HepG2 (cell line): ENCODE measurements around the gene ESYT1. TPM values are rescaled to one million over a fixed set of nuclear protein-coding genes. Genes with fewer than 3 reads are reported as not detected.

ENCODE experiments used
- ATF7 ChIP-seq, 2 experiments: fragments of 450-650 bp in 1 of 2; sonication (generic) in 1 of 2; formaldehyde crosslinking in 1 of 2; IDR thresholded peaks; 2 replicates each; pipeline versions ENCODE4 v1.4.0 to v1.6.1; 2016 to 2020; ENCODE audit warnings: antibody characterized with exemption in 1 of 2, mild to moderate bottlenecking in 1 of 2, missing genetic modification reagents in 1 of 2
- DPF2 ChIP-seq: sonication (generic); formaldehyde crosslinking; IDR thresholded peaks from 2 replicates; pipeline ENCODE4 v1.4.0; 2020; ENCODE audit warnings: mild to moderate bottlenecking, low read depth, missing genetic modification reagents, borderline replicate concordance
- HOXA5 ChIP-seq: sonication (generic); formaldehyde crosslinking; IDR thresholded peaks from 2 replicates; pipeline ENCODE4 v1.4.0; 2020; ENCODE audit warnings: missing genetic modification reagents
- MYC ChIP-seq: sonication (generic); formaldehyde crosslinking; IDR thresholded peaks from 2 replicates; pipeline ENCODE4 v1.9.0; 2021; ENCODE audit warnings: missing genetic modification reagents, borderline replicate concordance
- POGK ChIP-seq: sonication (generic); formaldehyde crosslinking; conservative IDR thresholded peaks from 2 replicates; pipeline ENCODE4 v1.8.0; 2022; ENCODE audit warnings: mild to moderate bottlenecking, moderate library complexity, missing genetic modification reagents
- POLR2A ChIP-seq, 2 experiments: IDR thresholded peaks; 2 replicates each; pipeline ENCODE4 v1.6.1; 2011; ENCODE audit warnings: low read depth in 2 of 2, low read length in 2 of 2, mild to moderate bottlenecking in 1 of 2, moderate library complexity in 1 of 2; ENCODE audit not compliant: insufficient read depth in 1 of 2
- SNAPC5 ChIP-seq: sonication (generic); formaldehyde crosslinking; IDR thresholded peaks from 2 replicates; pipeline ENCODE4 v1.8.1; 2023; ENCODE audit warnings: mild to moderate bottlenecking, missing genetic modification reagents, borderline replicate concordance
- TAF15 ChIP-seq: fragments of 200-400 bp; formaldehyde crosslinking; IDR thresholded peaks from one replicate; pipeline ENCODE4 v1.6.1; 2018; ENCODE audit warnings: mild to moderate bottlenecking, low read depth, low read length; ENCODE audit not compliant: poor library complexity, severe bottlenecking
- ZEB1 ChIP-seq: IDR thresholded peaks from 2 replicates; pipeline ENCODE4 v1.6.1; 2012; ENCODE audit warnings: mild to moderate bottlenecking, low read depth, inconsistent platforms; ENCODE audit not compliant: insufficient replicate concordance
- ZFP41 ChIP-seq: sonication (generic); formaldehyde crosslinking; IDR thresholded peaks from 2 replicates; pipeline ENCODE4 v1.4.0; 2020; ENCODE audit warnings: mild to moderate bottlenecking, missing genetic modification reagents, borderline replicate concordance
- ZNF101 ChIP-seq: sonication (generic); formaldehyde crosslinking; IDR thresholded peaks from 2 replicates; pipeline ENCODE4 v1.4.0; 2020; ENCODE audit warnings: mild to moderate bottlenecking, low read depth, missing genetic modification reagents, borderline replicate concordance
- ZNF318 ChIP-seq: sonication (generic); formaldehyde crosslinking; IDR thresholded peaks from 2 replicates; pipeline ENCODE4 v1.4.0; 2020; ENCODE audit warnings: mild to moderate bottlenecking, missing genetic modification reagents
- ZNF331 ChIP-seq: sonication (generic); formaldehyde crosslinking; IDR thresholded peaks from 2 replicates; pipeline ENCODE4 v1.4.0; 2020; ENCODE audit warnings: missing genetic modification reagents
- ZNF496 ChIP-seq: sonication (generic); formaldehyde crosslinking; IDR thresholded peaks from 2 replicates; pipeline ENCODE4 v1.8.1; 2023; ENCODE audit warnings: mild to moderate bottlenecking, moderate library complexity, missing genetic modification reagents; ENCODE audit not compliant: insufficient replicate concordance
- ZNF878 ChIP-seq: sonication (generic); formaldehyde crosslinking; IDR thresholded peaks from 2 replicates; pipeline ENCODE4 v1.8.1; 2023; ENCODE audit warnings: mild to moderate bottlenecking, missing genetic modification reagents, moderate library complexity
- polyA plus RNA-seq, 8 experiments: library from polyadenylated mRNA; depleted of rRNA in 3 of 8; stranded (reverse) in 7 of 8; unstranded in 1 of 8; fragments of >200 nt; fragmentation: Illumina TruSeq in 4 of 8; extraction: Trizol in 4 of 8; gene quantifications; 2 replicates each; pipeline versions ENCODE4 v1.2.1 to v1.2.3, GENCODE V29; 2011 to 2016; ENCODE audit warnings: low read depth in 4 of 8, missing spikeins in 1 of 8, mixed read lengths in 1 of 8; ENCODE audit not compliant: insufficient read depth in 1 of 8
- total RNA-seq, 5 experiments: library from RNA; depleted of rRNA; stranded (reverse); fragments of >200 nt; fragmentation: Illumina TruSeq; extraction: Trizol; gene quantifications; 2 replicates each; pipeline ENCODE4 v1.2.3, GENCODE V29; 2016; ENCODE audit warnings: low read depth in 1 of 5

ESYT1 gene
- total and polyA plus RNA-seq, 2 of the 13 experiments (the other 11 are each of a cell fraction or from before 2014, with no cell fraction given): 66.9 to 71.0 TPM

GRCh38 chr12:56119361-56119796 is 8.7 kb upstream of the ESYT1 start (continued):
- TF ChIP-seq POGK (CRISPR knock-in tag) (no peak), ZNF318 (no peak), ZEB1 (no peak), ZNF878 (CRISPR knock-in tag) (no peak), HOXA5 (CRISPR knock-in tag) (0 out of 2 replicates have a peak, but pooled peaks have one; percentile 58), DPF2 (CRISPR knock-in tag) (no peak), POLR2A (IDR thresholded peaks at IDR 0.05; ENCODE audit: insufficient read depth in 1 of 2, low read depth in 2 of 2, low read length in 2 of 2) (no peak), ZNF101 (no peak), ZFP41 (CRISPR knock-in tag) (no peak), MYC (CRISPR knock-in tag) (peak; percentile 93), SNAPC5 (CRISPR knock-in tag) (no peak), ZNF496 (CRISPR knock-in tag) (no peak), ATF7 (IDR thresholded peaks at IDR 0.05) (no peak), ATF7 (CRISPR knock-in tag; IDR thresholded peaks at IDR 0.05) (no peak), ZNF331 (CRISPR knock-in tag) (0 out of 2 replicates have a peak, but pooled peaks have one; percentile 35), TAF15 (no peak)
